DMS114 treated with DMSO at 0.1 percent for 48 hours (cell line): Measurements from ENCODE around the gene ARHGAP45.

Experiments used
- DNase-seq: peaks from one replicate; lab custom pipeline; 2025; ENCODE audit not compliant: unreplicated experiment; lab: John Stamatoyannopoulos, UW

The ARHGAP45 gene

GRCh38 chr19:1039646-1040475 lies 27.1 kb upstream of the ARHGAP45 start, which contains the start of gene ABCA7:
Gene ABCA7 (plus strand): TSS chr19:1040107. CDS start chr19:1041362, 1,255 bp downstream.
- peak; percentile 84 for DNase-seq

DNA sequence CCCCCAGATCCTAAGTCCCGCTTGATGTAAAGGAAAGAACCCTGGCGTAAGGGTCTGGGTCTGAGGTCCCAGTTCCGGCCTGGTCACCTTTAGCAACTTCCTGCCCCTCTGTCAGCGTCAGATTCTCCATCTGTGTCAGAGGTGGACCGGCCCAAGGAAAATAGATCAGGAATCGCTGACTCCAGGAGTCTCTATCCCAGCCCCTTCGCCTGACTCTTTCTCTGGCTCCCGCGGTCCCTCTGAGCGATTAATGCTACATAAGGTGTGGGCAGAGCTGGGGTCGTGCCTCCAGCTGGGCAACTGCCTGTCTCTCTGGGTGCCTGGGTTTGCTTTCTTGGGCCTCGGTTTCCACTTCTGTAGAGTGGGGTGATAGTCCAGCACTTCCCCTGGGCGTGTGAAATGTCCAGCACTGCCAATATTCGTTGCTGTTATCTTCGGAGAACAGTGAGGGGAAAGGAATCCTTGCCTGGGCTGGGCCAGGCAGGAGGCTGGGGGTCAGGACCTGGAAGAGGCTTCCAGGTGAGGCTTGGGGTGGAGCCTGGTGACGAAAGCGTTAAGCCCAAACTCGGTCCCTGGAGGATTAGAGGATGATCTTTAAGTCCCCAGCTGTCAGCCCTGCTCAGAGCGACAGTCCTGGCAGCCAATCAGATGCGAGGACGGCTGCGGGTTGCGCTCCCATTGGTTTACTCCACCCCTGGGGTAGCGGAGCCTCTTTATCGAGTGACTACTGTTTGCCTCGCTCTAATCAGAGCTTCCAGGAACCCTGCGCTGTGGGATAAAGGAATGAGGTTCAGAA lies 26.3 kb upstream of the ARHGAP45 start:
- peak; percentile 54 for DNase-seq

DNA sequence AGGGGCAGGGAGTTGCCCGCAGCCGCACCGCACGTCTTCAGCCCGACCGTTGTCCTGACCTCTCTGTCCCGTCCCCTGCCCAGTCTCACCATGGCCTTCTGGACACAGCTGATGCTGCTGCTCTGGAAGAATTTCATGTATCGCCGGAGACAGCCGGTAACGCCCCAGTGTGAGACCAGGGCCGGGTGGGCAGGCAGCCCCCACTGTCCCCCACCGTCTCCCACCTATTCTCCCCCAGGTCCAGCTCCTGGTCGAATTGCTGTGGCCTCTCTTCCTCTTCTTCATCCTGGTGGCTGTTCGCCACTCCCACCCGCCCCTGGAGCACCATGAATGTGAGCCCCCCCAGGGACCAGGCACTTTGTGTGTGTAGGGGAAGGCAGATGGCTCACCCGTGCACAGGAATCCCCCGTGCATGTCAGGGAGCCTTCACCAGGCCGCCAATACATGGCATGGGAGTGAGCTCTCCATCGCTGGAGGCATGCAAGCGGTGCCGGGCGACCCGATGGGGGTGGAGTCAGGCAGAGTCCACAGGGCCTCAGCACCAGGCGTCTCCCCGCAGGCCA lies 25.6 kb upstream of the ARHGAP45 start:
- no peak for DNase-seq

DNA sequence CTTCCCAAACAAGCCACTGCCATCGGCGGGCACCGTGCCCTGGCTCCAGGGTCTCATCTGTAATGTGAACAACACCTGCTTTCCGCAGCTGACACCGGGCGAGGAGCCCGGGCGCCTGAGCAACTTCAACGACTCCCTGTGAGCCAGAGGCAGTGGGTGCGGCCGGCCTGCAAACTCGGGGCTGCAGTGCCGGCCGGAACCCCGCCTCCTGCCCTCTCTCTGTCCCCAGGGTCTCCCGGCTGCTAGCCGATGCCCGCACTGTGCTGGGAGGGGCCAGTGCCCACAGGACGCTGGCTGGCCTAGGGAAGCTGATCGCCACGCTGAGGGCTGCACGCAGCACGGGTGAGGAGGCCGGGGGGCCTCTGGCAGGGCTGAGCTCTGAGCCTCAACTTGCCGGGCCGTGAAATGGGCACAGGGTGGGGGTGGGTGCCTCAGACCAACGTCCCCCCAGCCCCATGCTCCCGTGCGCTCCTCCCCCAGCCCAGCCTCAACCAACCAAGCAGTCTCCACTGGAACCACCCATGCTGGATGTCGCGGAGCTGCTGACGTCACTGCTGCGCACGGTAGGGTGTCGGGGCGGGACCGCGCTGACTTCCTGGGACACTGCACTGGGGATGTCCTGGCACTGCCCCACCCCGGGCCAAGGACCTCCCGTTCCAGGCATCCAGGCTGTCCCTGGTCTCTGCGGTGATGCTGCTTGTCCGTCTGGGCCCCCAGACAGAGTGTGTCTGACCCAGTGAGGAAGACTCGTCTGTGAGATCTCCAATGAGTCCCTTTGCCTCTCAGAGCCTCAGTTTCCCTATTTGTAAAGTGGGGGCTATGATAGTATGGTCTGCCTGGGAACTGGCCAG lies 24.9 kb upstream of the ARHGAP45 start:
- DNase-seq, result no peak

DNA sequence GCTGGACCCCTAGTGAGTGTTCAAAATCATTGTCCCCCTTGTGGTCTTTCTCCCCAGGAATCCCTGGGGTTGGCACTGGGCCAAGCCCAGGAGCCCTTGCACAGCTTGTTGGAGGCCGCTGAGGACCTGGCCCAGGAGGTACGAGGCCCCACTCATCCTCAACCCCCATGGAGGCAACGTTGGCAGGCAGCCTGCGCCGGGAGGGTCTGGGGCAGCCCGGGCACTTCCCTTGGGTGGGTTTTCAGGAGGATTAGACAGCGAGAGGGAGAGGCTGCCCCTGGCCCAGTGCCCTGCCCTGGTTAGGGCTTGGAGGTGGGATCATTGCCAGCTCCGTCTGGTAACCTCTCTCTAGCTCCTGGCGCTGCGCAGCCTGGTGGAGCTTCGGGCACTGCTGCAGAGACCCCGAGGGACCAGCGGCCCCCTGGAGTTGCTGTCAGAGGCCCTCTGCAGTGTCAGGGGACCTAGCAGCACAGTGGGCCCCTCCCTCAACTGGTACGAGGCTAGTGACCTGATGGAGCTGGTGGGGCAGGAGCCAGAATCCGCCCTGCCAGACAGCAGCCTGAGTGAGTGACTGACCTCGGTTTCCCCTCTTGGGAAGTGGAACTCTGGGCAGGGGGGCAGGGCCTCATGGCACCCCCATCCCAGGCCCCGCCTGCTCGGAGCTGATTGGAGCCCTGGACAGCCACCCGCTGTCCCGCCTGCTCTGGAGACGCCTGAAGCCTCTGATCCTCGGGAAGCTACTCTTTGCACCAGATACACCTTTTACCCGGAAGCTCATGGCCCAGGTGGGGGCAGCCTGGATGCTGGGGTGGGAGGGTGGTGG lies 24.1 kb upstream of the ARHGAP45 start:
- no peak for DNase-seq

- DNase-seq, result no peak
Measured at GRCh38 chr19:1045247-1045603, 21.7 kb upstream of the ARHGAP45 start.

DNA sequence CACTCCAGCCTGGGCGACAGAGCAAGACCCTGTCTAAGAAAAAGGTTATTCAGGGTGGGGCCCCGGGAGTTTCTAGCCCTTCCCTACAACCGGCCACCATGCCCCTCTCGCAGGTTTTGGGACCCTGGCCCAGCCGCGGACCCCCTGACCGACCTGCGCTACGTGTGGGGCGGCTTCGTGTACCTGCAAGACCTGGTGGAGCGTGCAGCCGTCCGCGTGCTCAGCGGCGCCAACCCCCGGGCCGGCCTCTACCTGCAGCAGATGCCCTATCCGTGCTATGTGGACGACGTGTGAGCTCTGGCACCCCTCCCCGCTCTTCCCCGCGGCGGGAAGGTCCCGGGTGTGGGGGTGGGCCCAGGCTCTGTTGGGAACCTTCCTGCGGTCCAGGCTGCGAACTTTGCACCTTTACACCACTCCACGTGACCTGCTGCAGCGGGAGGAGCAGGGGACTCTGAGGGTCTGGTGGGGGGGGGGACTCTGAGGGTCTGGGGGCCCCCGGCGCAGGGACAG lies 20.8 kb upstream of the ARHGAP45 start:
- no peak for DNase-seq

- DNase-seq, result no peak
Measured at GRCh38 chr19:1046836-1047695, 19.9 kb upstream of the ARHGAP45 start.

DNA sequence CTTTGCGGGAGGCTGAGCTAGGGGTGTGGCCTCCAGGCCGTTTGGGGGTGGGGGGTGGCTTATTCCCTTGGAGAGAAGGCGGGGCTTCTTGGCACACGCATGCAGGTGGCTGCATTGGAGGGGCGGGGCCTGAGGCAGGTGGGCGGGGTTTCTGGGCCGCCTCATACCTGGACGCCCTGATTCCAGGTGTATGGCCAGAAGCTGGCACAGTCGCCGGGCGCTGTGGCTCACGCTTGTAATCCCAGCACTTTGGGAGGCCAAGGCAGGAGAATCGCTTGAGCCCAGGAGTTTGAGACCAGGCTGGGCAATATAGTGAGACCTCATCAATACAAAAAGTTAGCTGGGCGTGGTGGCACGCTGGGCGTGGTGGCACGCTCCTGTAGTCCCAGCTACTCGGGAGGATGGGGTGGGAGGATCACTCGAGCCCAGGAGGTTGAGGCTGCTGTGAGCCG lies 19.2 kb upstream of the ARHGAP45 start:
- DNase-seq, result no peak

DNA sequence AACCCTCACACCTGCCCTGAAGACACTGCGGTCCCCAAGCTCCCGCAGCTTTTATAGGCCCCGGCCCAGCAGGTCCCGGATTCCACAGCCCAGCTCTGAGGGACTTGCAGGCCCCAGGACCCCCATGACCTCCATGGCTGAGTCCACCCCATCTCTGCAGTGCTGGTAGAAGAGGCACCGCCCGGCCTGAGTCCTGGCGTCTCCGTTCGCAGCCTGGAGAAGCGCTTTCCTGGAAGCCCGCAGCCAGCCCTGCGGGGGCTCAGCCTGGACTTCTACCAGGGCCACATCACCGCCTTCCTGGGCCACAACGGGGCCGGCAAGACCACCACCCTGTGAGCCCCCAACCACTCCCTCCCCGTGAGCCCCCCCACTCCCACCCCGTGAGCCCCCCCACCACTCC lies 17.9 kb upstream of the ARHGAP45 start:
- no peak for DNase-seq

- no peak for DNase-seq
Measured at GRCh38 chr19:1049800-1050199, 17.2 kb upstream of the ARHGAP45 start.

- DNase-seq, result no peak
Measured at GRCh38 chr19:1050989-1051788, 15.8 kb upstream of the ARHGAP45 start.

DNA sequence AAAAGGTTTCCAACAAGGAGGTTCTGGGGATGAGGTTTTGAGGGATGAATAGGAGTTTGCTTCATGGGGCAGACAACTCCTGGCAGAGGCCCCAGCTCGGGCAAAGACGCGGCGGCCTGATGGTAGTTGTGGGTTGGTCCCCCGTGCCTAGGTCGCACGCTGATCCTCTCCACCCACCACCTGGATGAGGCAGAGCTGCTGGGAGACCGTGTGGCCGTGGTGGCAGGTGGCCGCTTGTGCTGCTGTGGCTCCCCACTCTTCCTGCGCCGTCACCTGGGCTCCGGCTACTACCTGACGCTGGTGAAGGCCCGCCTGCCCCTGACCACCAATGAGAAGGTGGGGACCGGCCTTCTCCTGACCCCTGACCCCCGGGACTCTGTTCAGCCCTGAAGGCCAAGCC lies 15.2 kb upstream of the ARHGAP45 start:
- DNase-seq, result no peak

GRCh38 chr19:1052349-1052975 lies 14.5 kb upstream of the ARHGAP45 start:
- no peak for DNase-seq

GRCh38 chr19:1053176-1054101 lies 13.5 kb upstream of the ARHGAP45 start:
- DNase-seq, result no peak
